CD4-positive, alpha-beta memory T cell (primary cell): Measurements from ENCODE around the gene RNASE7. TPM values are rescaled to one million over a fixed set of nuclear protein-coding genes. Genes with fewer than 3 reads are reported as not detected.
"Not testable (repeated sequence)": the region's sequence is repeated elsewhere in the genome, so short reads cannot be mapped to it uniquely, and the experiment has no call there.

ENCODE experiments used
- CTCF ChIA-PET: fragments of 350-600 bp; sonication (Branson Sonifier 250); formaldehyde crosslinking; loops from one replicate; lab custom pipeline; 2021; ENCODE audit warnings: inconsistent platforms; ENCODE audit not compliant: partially characterized antibody; lab: Charles Lee
- POLR2A ChIA-PET: fragments of 350-600 bp; sonication (Branson Sonifier 250); formaldehyde crosslinking; loops from one replicate; lab custom pipeline; 2021; ENCODE audit not compliant: partially characterized antibody; lab: Charles Lee
- DNase-seq, 5 donors: peaks; one replicate each; pipeline versions ENCODE4 v3.0.0 to v3.0.0-alpha.2; 2020 to 2022; ENCODE audit warnings: mixed read lengths in 1 of 5
- H3K27ac ChIP-seq: one replicate; pipeline ENCODE4 v1.7.0; 2013; ENCODE audit warnings: low read depth, low read length
- H3K27me3 ChIP-seq: 2 replicates; pipeline ENCODE4 v1.7.0; 2013; ENCODE audit warnings: mild to moderate bottlenecking, low read length, moderate library complexity; ENCODE audit not compliant: insufficient read depth
- H3K36me3 ChIP-seq: 2 replicates; pipeline ENCODE4 v1.7.0; 2013; ENCODE audit warnings: mild to moderate bottlenecking, low read length, moderate library complexity; ENCODE audit not compliant: insufficient read depth
- H3K4me1 ChIP-seq: 2 replicates; pipeline ENCODE4 v1.7.0; 2013; ENCODE audit warnings: mild to moderate bottlenecking, low read length, moderate library complexity; ENCODE audit not compliant: insufficient read depth
- H3K4me3 ChIP-seq, 2 donors: one replicate each; pipeline ENCODE4 v1.7.0; 2013; ENCODE audit warnings: low read length in 2 of 2, mild to moderate bottlenecking in 1 of 2
- H3K9me3 ChIP-seq, 2 donors: one replicate each; pipeline ENCODE4 v1.7.0; 2013; ENCODE audit warnings: low read length in 2 of 2, control low read depth in 1 of 2; ENCODE audit not compliant: control insufficient read depth in 1 of 2
- H3K27ac Mint-ChIP-seq, 7 donors: one replicate each; pipeline ENCODE4 v1.8.0; 2020 to 2021; ENCODE audit warnings: mixed read lengths in 7 of 7, mild to moderate bottlenecking in 6 of 7, inconsistent platforms in 3 of 7, moderate library complexity in 3 of 7
- H3K27me3 Mint-ChIP-seq, 2 donors: one replicate each; pipeline ENCODE4 v1.8.0; 2020 to 2021; ENCODE audit warnings: mixed read lengths in 2 of 2
- H3K36me3 Mint-ChIP-seq, 2 donors: one replicate each; pipeline ENCODE4 v1.8.0; 2020 to 2021; ENCODE audit warnings: mixed read lengths in 2 of 2, inconsistent platforms in 1 of 2, mild to moderate bottlenecking in 1 of 2
- H3K4me1 Mint-ChIP-seq, 4 donors: one replicate each; pipeline ENCODE4 v1.8.0; 2020 to 2021; ENCODE audit warnings: mixed read lengths in 4 of 4, mild to moderate bottlenecking in 1 of 4
- H3K4me3 Mint-ChIP-seq, 8 donors: one replicate each; pipeline ENCODE4 v1.8.0; 2020 to 2021; ENCODE audit warnings: mixed read lengths in 8 of 8, mild to moderate bottlenecking in 7 of 8, moderate library complexity in 6 of 8, inconsistent platforms in 3 of 8
- H3K9me3 Mint-ChIP-seq, 8 donors: one replicate each; pipeline ENCODE4 v1.8.0; 2020 to 2021; ENCODE audit warnings: mixed read lengths in 8 of 8, mild to moderate bottlenecking in 5 of 8, inconsistent platforms in 3 of 8, moderate library complexity in 1 of 8
- intact Hi-C: fragments of 100-400 bp; cut with micrococcal nuclease; formaldehyde crosslinking; loops from one replicate; pipeline ENCODE4 v1.15.1; 2023
- polyA plus RNA-seq, 2 donors: library from polyadenylated mRNA; unstranded; fragments of 300-500 nt; fragmentation: Illumina TruSeq; gene quantifications; one replicate each; pipeline ENCODE4 v1.2.3, GENCODE V29; 2021
- total RNA-seq, 2 experiments: library from RNA; stranded (reverse); gene quantifications; one replicate each; pipeline ENCODE4 v1.2.3, GENCODE V29; 2021

RNASE7 gene
- total and polyA plus RNA-seq, 4 experiments from 2014 or later, result not detected

GRCh38 chr14:21040941-21041340 is 1.2 kb upstream of the RNASE7 start:
- H3K4me3 Mint-ChIP-seq, H3K27me3 ChIP-seq, H3K4me3 ChIP-seq, H3K27ac ChIP-seq, H3K36me3 ChIP-seq, H3K27ac Mint-ChIP-seq, H3K27me3 Mint-ChIP-seq, H3K9me3 Mint-ChIP-seq, H3K36me3 Mint-ChIP-seq, H3K9me3 ChIP-seq, DNase-seq: not testable (repeated sequence)
- H3K4me1 Mint-ChIP-seq, result peaks cover 11 to 40% (median 18%) of the 10 kb centered on the region in 4 donors
- ChIA-PET POLR2A (interaction anchor here (3.0 kb wide), 1 partner anchor 25 kb away, joined by 19 read pairs; no protein-coding TSS in a partner anchor), CTCF (interaction anchor here (1.0 to 6.9 kb wide), 6 partner anchors 9 to 68 kb away, joined by 3 to 349 read pairs (median 3); no protein-coding TSS in a partner anchor)
- intact Hi-C loops, result loop anchor here (1.0 kb wide), 1 partner anchor 27 kb away; no protein-coding TSS in a partner anchor
- peaks cover 18% of the 10 kb centered on the region for H3K4me1 ChIP-seq

- Histone ChIP-seq H3K4me3 (no peak overlapping the region), H3K4me1 (peaks cover 18% of the 10 kb centered on the region), H3K27ac (no peak overlapping the region), H3K36me3 (no peaks in the 10 kb centered on the region), H3K27me3 (peaks cover 1% of the 10 kb centered on the region), H3K9me3 (no peaks in the 10 kb centered on the region)
- no peaks in the 10 kb centered on the region for H3K27me3 Mint-ChIP-seq
- no peaks in the 10 kb centered on the region for H3K36me3 Mint-ChIP-seq
- CTCF ChIA-PET, result interaction anchor here (1.6 to 6.9 kb wide), 5 partner anchors 10 to 62 kb away, joined by 4 to 349 read pairs (median 5); no protein-coding TSS in a partner anchor
- intact Hi-C loops, result no loop called here
- POLR2A ChIA-PET, result interaction anchor here (2.4 kb wide), 1 partner anchor 28 kb away, joined by 7 read pairs; no protein-coding TSS in a partner anchor
- peak overlapping the region in 3 of 7 donors; percentile 58 to 72 (median 65) for H3K27ac Mint-ChIP-seq
- DNase-seq, result no peak
- peaks cover 11 to 40% (median 18%) of the 10 kb centered on the region in 4 donors for H3K4me1 Mint-ChIP-seq
- H3K9me3 Mint-ChIP-seq, result no peaks in the 10 kb centered on the region
- no peak overlapping the region for H3K4me3 Mint-ChIP-seq
These were observed 756 bp downstream of the RNASE7 start for GRCh38 chr14:21042918-21043317.

GRCh38 chr14:21043387-21043973 is 1.3 kb downstream of the RNASE7 start:
- no peaks in the 10 kb centered on the region for H3K9me3 ChIP-seq
- Mint-ChIP-seq H3K27ac (peak overlapping the region in 3 of 7 donors; percentile 45 to 72 (median 69)), H3K4me1 (peaks cover 11 to 40% (median 18%) of the 10 kb centered on the region in 4 donors), H3K4me3 (peak overlapping the region in 1 of 8 donors; percentile 13), H3K36me3 (no peaks in the 10 kb centered on the region), H3K9me3 (no peaks in the 10 kb centered on the region), H3K27me3 (no peaks in the 10 kb centered on the region)
- no peak for DNase-seq
- CTCF ChIA-PET, result interaction anchor here (0.6 to 6.9 kb wide), 9 partner anchors 8 to 62 kb away, joined by 3 to 349 read pairs (median 4); partner anchors contain the start of gene TMEM253
- H3K27me3 ChIP-seq, result peaks cover 3% of the 10 kb centered on the region
- no peak overlapping the region for H3K4me3 ChIP-seq
- POLR2A ChIA-PET, result interaction anchor here (0.6 to 2.4 kb wide), 4 partner anchors 19 to 413 kb away, joined by 3 to 7 read pairs (median 6); partner anchors contain the start of gene NDRG2
- no peaks in the 10 kb centered on the region for H3K36me3 ChIP-seq
- no peak overlapping the region for H3K27ac ChIP-seq
- peaks cover 18% of the 10 kb centered on the region for H3K4me1 ChIP-seq
- intact Hi-C loops, result no loop called here

- peaks cover 18% of the 10 kb centered on the region for H3K4me1 ChIP-seq
- no peaks in the 10 kb centered on the region for H3K9me3 ChIP-seq
- Mint-ChIP-seq H3K27me3 (peaks cover 0 to 1% of the 10 kb centered on the region in 2 donors), H3K27ac (peak overlapping the region; percentile 38 to 90 (median 75)), H3K4me1 (peaks cover 11 to 40% (median 18%) of the 10 kb centered on the region in 4 donors), H3K36me3 (no peaks in the 10 kb centered on the region), H3K4me3 (peak overlapping the region in 7 of 8 donors; percentile 15 to 61 (median 53)), H3K9me3 (no peaks in the 10 kb centered on the region)
- CTCF ChIA-PET, result interaction anchor here (0.6 to 6.9 kb wide), 9 partner anchors 9 to 61 kb away, joined by 3 to 349 read pairs (median 4); partner anchors contain the start of gene TMEM253
- peaks cover 3% of the 10 kb centered on the region for H3K27me3 ChIP-seq
- no peaks in the 10 kb centered on the region for H3K36me3 ChIP-seq
- peak; percentile 12 to 47 (median 26) for DNase-seq
- POLR2A ChIA-PET, result interaction anchor here (0.6 to 2.4 kb wide), 5 partner anchors 20 to 412 kb away, joined by 3 to 7 read pairs (median 6); partner anchors contain the start of gene NDRG2
- H3K4me3 ChIP-seq, result no peak overlapping the region
- intact Hi-C loops, result no loop called here
- no peak overlapping the region for H3K27ac ChIP-seq
These were observed 1.9 kb downstream of the RNASE7 start for GRCh38 chr14:21043974-21044618.

- CTCF ChIA-PET, result interaction anchor here (0.6 to 3.9 kb wide), 8 partner anchors 14 to 231 kb away, joined by 3 to 36 read pairs (median 6); no protein-coding TSS in a partner anchor
- POLR2A ChIA-PET, result interaction anchor here (0.9 kb wide), 1 partner anchor 57 kb away, joined by 4 read pairs; no protein-coding TSS in a partner anchor
These were observed 5.2 kb downstream of the RNASE7 start for GRCh38 chr14:21047378-21047781.

GRCh38 chr14:21048638-21049037 is 6.5 kb downstream of the RNASE7 start:
- peaks cover 14% of the 10 kb centered on the region for H3K4me1 ChIP-seq
- no peak overlapping the region for H3K4me3 ChIP-seq
- no peak overlapping the region for H3K27ac ChIP-seq
- Mint-ChIP-seq H3K36me3 (no peaks in the 10 kb centered on the region), H3K4me3 (no peak overlapping the region), H3K4me1 (peaks cover 8 to 17% (median 12%) of the 10 kb centered on the region in 4 donors), H3K27ac (no peak overlapping the region), H3K9me3 (no peaks in the 10 kb centered on the region), H3K27me3 (peaks cover 3 to 8% of the 10 kb centered on the region in 2 donors)
- no peaks in the 10 kb centered on the region for H3K9me3 ChIP-seq
- H3K27me3 ChIP-seq, result peaks cover 3% of the 10 kb centered on the region
- CTCF ChIA-PET, result interaction anchor here (1.1 to 3.9 kb wide), 4 partner anchors 12 to 56 kb away, joined by 3 to 36 read pairs (median 8); no protein-coding TSS in a partner anchor
- no peak for DNase-seq
- intact Hi-C loops, result no loop called here
- H3K36me3 ChIP-seq, result no peaks in the 10 kb centered on the region
- POLR2A ChIA-PET, result interaction anchor here (0.9 kb wide), 1 partner anchor 56 kb away, joined by 4 read pairs; no protein-coding TSS in a partner anchor

More at GRCh38 chr14:21047378-21047781, 5.2 kb downstream of the RNASE7 start:
- no peak overlapping the region for H3K27ac ChIP-seq
- peaks cover 0 to 8% of the 10 kb centered on the region in 2 donors for H3K27me3 Mint-ChIP-seq
- H3K4me3 Mint-ChIP-seq, result no peak overlapping the region
- H3K36me3 ChIP-seq, result no peaks in the 10 kb centered on the region
- H3K4me3 ChIP-seq, result no peak overlapping the region
- no peak overlapping the region for H3K27ac Mint-ChIP-seq
- H3K9me3 ChIP-seq, result no peaks in the 10 kb centered on the region
- no peaks in the 10 kb centered on the region for H3K9me3 Mint-ChIP-seq
- peaks cover 18% of the 10 kb centered on the region for H3K4me1 ChIP-seq
- peaks cover 3% of the 10 kb centered on the region for H3K27me3 ChIP-seq
- peaks cover 11 to 28% (median 18%) of the 10 kb centered on the region in 4 donors for H3K4me1 Mint-ChIP-seq
- intact Hi-C loops, result no loop called here
- no peak for DNase-seq
- no peaks in the 10 kb centered on the region for H3K36me3 Mint-ChIP-seq
